NCI-H526 treated with DMSO at 0.1 percent for 48 hours (cell line): Measurements from ENCODE around the gene PLEKHG4B.
"Not testable (repeated sequence)": the region's sequence is repeated elsewhere in the genome, so short reads cannot be mapped to it uniquely, and the experiment has no call there.

Experiments
- DNase-seq: peaks from one replicate; lab custom pipeline; 2025; lab: John Stamatoyannopoulos, UW

PLEKHG4B gene

DNA sequence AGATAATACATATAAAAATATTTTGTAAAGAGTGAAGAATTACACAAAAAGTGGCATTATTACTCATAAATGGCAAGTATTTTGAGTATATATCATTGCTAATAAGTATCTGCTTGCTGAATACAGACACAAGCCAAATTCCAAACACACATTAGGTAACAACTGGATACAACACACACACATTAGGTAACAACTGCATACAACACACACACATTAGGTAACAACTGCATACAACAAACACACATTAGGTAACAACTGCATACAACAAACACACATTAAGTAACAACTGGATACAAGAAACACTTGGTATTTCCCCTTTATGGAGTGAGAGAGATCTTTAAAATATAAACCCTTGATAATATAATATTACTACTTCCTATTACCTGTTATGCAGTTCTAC lies 112.5 kb downstream of the PLEKHG4B start:
- DNase-seq = no peak

DNA sequence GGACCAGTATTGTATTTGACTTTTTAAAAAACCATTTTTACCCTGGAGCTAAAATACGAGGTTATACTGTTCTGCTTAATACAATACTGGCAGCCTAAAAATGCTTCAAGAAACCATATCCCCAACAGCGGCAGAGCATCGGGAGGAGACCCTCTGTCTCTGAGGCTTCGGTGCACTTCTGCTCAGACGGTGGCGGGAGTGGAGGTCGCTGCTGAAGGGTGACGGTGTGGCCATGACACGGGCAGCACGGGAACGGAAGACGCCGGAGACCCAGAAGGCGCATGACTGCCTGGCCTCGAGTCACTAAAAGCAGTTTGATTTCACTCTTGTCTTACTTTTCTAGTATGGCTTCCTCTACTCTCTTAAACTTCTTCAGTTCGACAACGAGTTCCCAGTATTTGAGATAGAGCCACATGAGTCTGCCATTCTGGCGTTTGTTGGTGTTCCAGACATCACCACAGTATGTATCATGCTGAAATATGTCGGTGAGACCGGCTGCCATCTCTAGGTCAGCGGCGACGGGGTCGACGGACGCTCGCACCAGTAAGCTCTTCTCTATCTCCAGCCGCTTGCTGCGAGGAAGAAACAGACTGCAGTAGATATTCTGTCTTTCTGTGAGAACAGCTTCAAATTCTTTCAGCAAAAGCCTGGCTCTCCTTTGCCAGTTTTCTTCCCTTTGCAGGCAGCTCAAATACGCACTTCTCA lies 113.2 kb downstream of the PLEKHG4B start:
- DNase-seq = no peak

DNA sequence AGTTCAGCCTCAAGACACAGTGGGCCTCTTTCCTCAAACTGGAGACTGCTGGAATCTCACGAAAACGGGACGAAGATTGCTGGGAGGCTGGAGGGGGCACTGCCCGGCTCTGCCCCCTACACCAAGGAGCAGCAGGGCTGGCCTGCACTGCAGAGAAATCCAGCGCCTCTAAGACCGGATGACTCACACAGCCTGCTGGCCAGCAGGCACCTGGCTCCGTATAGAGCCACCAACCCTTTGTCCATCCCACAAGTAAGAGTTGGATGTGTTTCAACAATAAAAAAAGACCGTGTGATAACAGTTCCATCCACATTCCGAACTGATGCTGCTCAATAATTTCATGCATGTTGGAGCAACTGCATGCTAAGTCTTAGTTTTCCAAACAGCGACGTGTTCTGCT lies 114.4 kb downstream of the PLEKHG4B start:
- no peak for DNase-seq

DNA sequence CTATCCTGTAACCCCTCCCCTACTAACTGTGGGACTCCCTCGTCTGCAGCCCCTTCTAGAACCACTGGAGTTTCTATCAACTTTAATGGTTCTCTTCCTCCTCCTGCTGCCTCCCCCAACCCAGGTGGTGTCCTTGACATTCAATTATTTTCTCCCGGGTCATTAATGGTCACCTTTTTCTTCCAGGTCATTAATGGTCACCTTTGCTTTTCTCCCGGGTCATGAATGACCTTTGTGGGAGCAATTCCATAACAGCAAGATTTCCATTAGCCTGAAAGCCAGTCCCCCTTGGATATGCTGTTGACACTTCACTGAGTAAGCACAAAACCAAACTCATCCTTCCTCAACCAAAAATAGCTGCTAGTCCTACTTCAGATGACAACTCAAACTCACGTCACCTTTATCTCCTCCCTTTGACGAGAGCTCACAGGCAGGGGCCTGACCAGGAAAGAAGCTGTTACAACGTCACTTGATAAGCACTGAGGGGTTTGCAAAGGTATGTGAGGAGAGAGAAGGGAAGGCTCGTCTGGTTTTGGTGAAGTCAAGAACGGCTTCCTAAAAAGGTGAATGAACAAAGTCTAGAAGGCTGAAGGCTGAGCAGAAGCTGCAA lies 115.1 kb downstream of the PLEKHG4B start:
- DNase-seq = no peak

DNA sequence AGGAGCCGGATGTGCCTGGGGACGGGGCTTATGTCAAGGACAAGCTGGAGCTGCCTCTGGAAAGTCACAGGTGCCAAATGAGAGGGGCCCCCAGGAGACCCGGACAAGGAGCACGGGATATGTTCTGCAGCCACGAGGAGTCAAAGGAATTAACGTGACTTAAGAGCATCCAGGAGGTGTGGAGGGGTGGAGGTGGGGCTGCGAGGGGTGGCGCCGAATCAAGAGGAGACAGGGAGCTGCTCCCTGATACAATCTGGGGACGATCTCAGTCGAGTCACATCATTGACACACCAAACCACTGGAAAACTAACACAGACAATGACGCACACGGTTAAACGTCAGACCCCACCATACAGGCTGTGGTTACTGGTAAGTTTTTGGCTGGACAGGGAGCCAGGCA lies 115.6 kb downstream of the PLEKHG4B start:
- no peak for DNase-seq

DNA sequence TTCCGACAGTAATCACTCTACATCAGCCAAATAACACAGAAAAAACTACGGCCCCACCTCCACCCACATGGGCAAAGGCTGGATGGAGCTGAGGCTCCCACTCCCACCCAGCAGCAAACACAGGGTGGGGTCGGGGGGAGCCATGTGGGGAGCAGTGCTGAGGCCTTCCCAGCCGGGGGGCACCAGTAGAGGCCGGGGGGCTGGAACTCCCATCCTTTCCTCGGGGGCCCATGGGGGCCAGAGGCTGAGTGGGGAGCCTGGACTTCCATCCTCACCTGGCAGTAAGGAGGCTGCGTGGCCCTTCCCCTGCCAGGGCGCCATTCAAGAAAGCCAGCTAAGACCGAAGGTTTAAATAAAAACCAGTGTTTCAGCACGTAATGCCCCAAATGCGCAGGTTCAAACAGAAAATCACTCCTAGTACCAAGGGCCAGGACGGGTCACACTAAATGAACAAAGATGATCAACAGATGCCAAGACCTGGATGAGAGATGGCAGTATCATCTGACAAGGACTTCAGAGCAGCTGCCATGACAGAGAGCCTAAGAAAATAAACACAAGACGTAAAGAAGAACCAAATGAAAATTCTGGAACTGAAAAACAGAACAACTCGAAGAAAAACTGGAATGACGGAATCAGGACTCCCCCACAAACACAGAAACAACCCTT lies 116.6 kb downstream of the PLEKHG4B start:
- no peak for DNase-seq

DNA sequence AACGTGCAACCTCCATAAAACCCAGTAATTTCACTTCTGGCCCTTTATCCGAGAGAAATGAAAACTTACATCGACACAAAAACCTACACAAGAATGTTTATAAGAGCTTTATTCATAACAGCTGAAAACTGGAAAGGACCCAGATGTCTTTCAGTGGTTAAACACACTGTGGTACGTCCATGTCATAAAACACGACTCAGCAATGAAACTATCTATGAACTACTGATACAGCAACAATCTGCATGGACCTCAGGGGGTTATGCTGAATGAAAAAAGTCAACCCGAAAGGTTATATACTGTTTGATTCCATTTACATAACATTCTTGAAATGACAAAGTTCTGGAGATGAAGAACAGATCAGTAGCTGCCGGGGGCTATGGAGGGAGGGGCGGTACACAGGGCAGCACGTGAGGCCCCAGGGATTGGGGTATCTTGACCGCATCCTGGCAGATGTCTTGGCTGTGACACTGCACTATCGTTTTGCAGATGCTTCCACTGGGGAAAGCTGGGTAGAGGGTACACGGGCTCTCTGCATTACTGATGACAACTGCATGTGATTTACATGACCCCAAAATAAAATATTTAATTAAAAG lies 121.9 kb downstream of the PLEKHG4B start:
- DNase-seq = no peak

DNA sequence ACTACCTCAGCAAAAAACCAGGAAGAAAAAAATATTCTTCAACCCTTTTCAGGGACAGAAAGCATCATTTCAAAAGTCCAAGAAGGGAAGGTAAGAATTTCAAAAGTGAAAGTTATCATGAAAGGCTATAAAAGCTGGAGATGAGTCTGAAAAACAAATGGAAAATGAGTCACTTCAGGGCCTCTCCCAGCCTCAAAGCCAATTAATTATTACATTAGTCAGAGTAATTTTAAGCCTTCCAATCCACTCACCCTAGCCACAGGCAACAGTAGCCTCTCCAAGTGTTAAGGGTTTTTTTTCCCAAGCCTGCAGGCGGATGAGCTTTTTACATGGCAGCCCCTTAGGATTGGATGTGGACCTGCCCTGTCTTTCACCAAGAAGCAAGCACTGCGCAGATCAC lies 123.3 kb downstream of the PLEKHG4B start:
- DNase-seq = not testable (repeated sequence)

DNA sequence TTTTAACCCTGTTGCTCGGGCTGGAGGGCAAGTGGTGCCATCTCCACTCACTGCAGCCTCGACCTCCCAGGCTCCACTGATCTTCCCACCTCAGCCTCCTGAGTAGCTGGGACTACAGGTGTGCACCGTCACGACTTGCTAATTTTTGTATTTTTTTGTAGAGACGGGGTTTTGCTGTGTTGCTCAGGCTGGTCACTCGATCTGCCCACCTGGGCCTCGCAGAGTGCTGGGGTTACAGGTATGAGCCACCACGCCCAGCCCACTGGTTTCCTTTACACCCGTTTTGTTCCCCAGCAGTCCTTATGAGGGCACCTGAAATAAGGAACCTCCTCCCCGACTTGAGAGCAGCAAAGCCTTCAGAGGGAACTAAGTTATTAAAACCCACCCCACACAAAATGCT lies 124.1 kb downstream of the PLEKHG4B start:
- DNase-seq = not testable (repeated sequence)

DNA sequence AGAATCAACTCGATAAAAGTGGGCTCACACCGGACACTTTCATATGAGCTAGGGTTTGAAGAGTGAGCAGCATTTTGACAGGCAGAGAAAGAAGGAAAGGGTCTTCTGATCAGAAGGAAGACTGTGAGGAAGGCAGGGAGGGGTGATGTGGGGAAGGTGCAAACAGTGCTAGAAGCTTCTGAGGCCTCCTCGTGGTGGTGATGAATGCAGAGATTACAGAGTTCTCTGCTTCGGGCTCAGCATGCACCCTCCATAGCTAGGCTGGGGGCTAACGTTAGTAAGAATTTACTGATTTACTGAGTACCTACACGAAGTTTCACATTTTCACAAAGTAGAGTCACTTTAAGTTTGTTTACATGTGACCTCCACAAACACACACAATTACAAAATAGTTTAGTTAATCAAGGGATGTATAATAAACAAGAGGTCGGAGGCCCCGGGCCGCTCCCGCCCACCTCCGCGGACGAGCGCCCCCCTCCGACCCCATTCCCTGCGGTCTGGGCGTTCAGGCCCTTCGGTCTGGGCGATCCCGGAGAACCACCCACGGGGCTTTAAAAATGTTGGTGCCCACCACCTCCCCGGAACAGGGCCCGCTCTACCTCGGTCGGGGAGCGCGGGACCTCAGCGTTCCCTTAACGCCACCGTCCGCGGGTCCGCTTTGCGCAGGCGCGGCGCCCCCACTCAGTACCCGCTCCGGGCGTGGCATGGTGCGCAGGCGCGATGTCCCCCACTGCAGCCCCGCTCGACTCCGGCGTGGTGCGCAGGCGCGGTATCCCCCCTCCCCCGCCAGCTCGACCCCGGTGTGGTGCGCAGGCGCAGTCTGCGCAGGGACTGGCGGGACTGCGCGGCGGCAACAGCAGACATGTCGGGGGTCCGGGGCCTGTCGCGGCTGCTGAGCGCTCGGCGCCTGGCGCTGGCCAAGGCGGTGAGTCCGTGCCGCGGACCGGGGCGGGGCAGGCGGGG lies 125.8 kb downstream of the PLEKHG4B start, which contains the start of the genes CCDC127 and SDHA:
Gene CCDC127, minus strand, starts transcription at position 660 of the 963 bp plus-strand sequence. CDS start 1,304 bp downstream, outside the sequence.
Gene SDHA, plus strand, starts transcription at position 827 of the 963 bp plus-strand sequence. Its CDS starts 36 bp downstream, at position 863.
- DNase-seq = peak; percentile 85

DNA sequence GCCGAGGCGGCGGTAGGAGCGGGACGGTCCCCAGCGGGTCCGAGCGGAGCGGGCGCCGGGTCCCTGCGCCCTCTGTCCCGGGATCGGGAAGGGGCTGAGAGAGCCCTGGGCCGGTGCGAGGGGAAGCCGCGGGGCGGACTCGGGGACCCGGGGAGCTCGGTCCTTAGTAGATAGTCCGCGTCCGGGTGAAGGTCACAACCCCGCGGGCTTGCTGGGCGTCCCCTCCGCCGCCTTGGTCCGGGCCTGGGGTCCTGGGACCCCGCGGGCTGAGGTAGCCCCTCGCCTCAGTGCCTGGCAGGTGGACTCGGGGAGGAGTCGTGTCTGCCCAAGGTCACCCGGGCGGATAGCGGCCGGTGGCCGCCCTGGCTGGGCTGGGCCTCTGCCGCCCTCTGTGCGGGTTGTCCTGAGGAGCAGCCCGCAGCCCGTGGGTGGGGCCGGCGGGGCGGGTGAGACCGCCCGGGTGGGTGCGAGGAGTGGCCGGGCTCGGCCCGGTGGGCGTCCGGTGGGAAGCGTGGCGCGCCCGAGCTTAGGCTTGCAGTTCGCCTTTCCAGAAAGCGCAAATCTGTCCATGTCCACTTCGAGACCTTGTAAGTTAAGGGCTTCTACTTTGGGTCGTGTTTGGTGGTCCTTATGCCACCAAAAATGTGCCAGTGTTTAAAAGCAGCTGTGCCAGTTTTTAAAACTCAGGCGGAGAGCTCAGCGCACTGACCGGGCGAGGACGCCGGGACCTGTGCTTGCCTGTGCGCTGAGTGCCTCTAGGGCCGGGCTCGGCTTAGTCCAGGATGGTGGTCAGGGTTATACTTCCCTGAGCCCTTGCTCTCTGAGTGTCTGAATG lies 126.7 kb downstream of the PLEKHG4B start:
- no peak for DNase-seq

DNA sequence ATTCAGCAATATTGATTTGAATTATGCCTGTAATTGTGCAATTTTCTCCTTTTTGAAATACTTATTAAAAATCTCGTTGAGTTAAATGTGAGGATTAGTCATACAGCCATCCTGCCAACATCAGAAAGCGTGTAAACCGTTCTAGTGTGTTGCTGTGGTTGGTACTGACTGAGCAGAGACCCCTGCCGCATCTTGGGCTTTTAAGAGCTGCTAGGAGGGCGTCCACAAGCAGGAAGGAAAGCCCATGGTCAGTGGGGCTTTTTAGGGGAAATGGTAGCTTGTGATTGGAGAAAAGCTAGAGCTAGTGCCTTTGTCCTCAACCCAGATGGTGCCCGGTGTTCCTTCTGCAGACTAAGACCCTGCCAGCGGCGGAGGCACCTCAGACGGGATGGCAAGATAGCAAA lies 127.5 kb downstream of the PLEKHG4B start:
- no peak for DNase-seq

DNA sequence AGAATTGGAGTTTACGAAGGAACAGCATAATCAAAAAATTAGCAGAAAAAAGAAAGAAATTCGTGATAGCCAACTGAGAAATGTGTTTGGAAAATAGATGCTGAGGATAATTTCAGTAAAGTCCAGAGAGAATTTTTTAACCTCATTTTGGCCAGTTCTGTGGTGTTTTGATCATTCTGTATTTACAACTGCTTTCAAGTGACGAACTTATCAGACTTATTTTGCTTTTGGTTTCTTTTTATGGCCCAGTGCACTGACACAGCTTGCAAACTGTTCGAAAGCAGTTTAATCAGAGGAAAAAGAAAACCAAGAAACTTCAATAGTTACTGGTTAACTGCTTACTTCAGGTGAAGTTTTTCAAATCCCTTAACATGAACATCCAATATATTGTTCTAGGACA lies 128.0 kb downstream of the PLEKHG4B start:
- no peak for DNase-seq

DNA sequence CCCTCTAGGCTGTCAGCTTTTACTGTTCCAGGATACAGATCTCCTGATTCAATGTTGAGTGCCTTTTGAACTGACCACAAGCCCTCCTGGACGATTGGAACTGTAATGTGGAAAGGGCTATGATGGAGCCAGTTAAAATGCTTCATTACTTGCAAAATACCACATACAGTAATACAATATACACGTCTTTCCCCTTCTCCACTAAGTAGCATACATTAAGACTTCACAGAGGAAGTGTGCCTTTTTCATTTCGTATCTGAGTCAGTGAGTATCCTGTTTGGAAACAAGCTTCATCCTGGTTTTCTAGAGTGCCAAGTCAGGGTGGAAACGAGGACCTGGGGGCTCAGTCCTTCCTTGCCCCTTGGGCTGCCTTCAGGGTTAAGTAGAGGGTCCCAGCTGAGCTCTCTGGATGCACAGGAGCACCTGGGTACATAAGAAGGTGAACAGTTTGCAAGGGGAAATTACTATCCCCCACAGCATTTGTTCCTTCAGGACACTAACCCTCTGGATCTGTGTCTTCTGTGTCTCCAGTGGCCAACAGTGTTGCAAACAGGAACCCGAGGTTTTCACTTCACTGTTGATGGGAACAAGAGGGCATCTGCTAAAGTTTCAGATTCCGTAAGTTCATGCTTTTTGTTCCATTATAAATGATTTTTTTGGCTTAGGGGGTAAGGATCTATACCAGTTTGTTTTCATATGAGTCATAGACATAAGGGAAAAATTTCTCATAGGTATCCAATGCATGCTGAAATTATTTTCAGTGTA lies 131.2 kb downstream of the PLEKHG4B start:
- DNase-seq = not testable (repeated sequence)

DNA sequence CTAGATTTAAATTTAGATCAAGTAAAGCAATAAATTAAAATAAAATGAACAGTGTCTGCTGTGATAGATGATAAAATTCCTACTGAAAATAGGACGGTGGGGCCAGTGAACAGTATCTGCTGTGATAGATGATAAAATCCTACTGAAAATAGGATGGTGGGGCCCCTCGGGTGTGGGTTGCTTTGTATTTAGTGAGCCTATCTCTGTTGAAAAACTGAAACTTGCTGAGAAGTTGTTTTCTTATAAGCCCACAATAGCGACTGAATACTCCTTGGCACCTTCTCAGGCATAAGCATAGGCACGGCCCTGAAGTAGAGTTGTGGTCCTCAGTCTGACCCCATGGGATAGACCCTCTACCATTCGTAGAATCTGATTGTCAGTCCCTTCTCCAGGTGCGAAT lies 131.8 kb downstream of the PLEKHG4B start:
- no peak for DNase-seq

DNA sequence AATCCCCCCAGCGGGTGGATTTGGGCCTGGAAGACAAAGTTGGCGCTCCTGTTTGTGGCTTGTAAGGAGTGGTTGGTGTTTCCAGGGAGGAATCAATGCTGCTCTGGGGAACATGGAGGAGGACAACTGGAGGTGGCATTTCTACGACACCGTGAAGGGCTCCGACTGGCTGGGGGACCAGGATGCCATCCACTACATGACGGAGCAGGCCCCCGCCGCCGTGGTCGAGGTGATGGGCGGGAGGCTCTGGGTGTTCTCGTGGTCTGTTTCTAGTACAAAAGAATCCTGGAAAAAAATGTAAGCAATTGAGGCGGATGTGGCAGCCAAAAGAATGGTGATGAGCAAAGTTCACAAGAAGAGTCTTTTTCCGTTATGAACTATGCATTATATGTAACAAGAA lies 133.4 kb downstream of the PLEKHG4B start:
- no peak for DNase-seq

DNA sequence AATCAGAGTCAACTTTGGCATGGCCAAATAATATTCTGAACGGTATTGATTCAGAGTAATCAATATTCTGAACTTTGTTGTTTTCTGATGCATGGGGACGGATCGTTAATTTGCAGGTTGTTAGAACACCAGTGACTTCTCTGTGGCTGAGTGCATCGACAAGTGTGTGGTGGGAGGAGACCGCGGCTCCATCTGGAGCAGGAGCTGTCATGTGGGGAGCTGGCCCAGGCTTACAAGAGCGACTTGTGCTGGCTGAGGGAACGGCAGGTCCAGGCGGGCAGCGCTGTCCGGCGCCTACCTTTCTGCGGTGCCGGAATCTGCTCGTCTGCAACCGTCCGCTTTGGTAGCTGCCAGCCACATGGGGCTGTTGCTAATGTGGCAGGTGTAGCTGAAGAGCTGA lies 135.4 kb downstream of the PLEKHG4B start:
- not testable (repeated sequence) for DNase-seq

DNA sequence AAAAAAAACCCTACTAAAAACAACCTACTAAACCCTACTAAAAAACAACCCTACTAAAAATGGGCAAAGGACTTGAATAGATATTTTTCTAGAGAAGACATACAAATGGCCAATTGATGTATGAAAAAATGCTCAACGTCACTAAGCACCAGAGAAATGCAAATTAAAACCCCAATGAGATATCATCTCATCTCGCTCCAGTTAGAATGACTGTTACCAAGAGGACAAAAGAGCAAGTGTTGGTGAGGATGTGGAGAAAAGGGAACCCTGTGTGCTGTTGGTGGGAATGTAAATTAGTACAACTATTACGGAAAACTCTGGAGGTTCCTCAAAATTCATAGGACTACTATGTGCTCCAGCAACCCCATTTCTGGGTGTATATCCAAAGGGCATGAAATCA lies 136.9 kb downstream of the PLEKHG4B start:
- DNase-seq = peak; percentile 84

DNA sequence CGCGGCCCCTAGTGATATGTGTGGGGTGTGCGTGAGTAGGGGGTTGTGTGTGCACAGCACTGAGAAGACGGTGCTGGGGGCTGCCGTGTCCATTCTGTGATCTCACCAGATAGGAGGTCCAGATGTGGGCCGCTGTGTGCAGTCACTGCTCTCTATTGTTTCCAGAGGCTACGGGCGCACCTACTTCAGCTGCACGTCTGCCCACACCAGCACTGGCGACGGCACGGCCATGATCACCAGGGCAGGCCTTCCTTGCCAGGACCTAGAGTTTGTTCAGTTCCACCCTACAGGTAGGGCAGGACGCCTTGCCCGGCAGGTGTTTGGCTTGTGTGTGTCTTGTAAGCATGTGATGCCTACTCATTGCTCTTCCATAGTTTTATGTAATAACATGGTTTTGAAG lies 138.7 kb downstream of the PLEKHG4B start:
- DNase-seq = no peak

DNA sequence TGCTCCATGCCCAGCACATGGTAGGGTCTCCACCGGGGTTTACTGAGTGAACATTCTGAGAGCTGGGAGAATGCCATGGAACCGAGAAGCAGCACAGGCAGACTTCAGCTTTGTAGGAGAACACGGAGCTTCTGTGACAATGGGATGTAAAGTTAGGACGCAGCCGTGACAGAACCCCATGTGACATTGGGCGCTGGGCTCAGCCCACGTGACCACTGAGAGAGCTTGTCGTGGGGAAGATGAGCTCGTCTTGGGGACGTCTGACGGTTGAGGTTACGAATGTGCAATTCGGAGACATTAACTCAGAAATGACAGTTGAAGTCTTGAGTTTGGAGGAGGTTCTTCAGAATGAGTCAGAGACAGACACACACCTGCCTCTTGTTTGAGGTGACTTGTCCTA lies 139.7 kb downstream of the PLEKHG4B start:
- DNase-seq = no peak
